ENCODE data around the gene TTC28.

DNA sequence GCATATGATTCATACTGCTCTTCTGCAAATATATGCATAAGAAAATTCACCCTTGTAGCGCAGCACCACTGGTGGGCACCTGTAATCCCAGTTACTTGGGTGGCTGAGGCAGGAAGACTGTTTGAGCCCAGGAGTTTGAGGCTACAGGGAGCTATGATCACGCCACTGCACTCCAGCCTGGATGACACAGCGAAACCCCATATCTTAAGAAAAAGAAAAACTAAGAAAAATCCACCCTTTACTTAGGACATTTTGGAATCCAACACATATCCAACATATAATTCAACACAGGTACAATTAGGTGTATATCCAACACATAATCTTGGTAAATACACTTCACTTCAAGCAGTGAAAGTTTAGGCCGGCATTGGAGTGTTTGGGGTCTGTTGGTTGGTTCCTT is 505.1 kb downstream of the TTC28 start:
- no peak for TF ChIP-seq POLR2A (IDR thresholded peaks at IDR 0.05; ENCODE audit: extremely low read depth, insufficient read length)
- TF ChIP-seq, protein P1, sequence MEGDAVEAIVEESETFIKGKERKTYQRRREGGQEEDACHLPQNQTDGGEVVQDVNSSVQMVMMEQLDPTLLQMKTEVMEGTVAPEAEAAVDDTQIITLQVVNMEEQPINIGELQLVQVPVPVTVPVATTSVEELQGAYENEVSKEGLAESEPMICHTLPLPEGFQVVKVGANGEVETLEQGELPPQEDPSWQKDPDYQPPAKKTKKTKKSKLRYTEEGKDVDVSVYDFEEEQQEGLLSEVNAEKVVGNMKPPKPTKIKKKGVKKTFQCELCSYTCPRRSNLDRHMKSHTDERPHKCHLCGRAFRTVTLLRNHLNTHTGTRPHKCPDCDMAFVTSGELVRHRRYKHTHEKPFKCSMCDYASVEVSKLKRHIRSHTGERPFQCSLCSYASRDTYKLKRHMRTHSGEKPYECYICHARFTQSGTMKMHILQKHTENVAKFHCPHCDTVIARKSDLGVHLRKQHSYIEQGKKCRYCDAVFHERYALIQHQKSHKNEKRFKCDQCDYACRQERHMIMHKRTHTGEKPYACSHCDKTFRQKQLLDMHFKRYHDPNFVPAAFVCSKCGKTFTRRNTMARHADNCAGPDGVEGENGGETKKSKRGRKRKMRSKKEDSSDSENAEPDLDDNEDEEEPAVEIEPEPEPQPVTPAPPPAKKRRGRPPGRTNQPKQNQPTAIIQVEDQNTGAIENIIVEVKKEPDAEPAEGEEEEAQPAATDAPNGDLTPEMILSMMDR (IDR thresholded peaks at IDR 0.05; ENCODE audit: low read depth, low read length) = no peak

Data from NB4 (cell line).